Neural progenitor cell (in vitro differentiated cells): ENCODE data around the gene ABTB1. TPM values are rescaled to one million over a fixed set of nuclear protein-coding genes. Genes with fewer than 3 reads are reported as not detected.

ENCODE experiments used
- DNase-seq: peaks from one replicate; pipeline ENCODE4 v3.0.0-alpha.2; 2016; ENCODE audit warnings: low spot score
- H2AFZ ChIP-seq: fragments of 200-600 bp; sonication (generic); replicated peaks from 2 replicates; pipeline ENCODE4 v1.6.1; 2016; ENCODE audit warnings: antibody characterized with exemption
- H3F3A ChIP-seq: fragments of 200-600 bp; sonication (generic); 2 replicates; pipeline ENCODE4 v1.6.1; 2016; ENCODE audit warnings: antibody characterized with exemption, low read depth
- H3K27ac ChIP-seq: fragments of 200-600 bp; sonication (generic); 2 replicates; pipeline ENCODE4 v1.5.1; 2016; ENCODE audit warnings: mild to moderate bottlenecking
- H3K27me3 ChIP-seq: fragments of 200-600 bp; sonication (generic); 2 replicates; pipeline ENCODE4 v1.6.1; 2016; ENCODE audit warnings: mild to moderate bottlenecking, moderate library complexity
- H3K36me3 ChIP-seq: fragments of 200-600 bp; sonication (generic); 2 replicates; pipeline ENCODE4 v1.5.1; 2016
- H3K4me1 ChIP-seq: fragments of 200-600 bp; sonication (generic); 2 replicates; pipeline ENCODE4 v1.6.1; 2016; ENCODE audit warnings: mixed run types
- H3K4me2 ChIP-seq: fragments of 200-600 bp; sonication (generic); 2 replicates; pipeline ENCODE4 v1.6.1; 2016
- H3K4me3 ChIP-seq: fragments of 200-600 bp; sonication (generic); 2 replicates; pipeline ENCODE4 v1.5.1; 2016
- H3K79me2 ChIP-seq: fragments of 200-600 bp; sonication (generic); 2 replicates; pipeline ENCODE4 v1.6.1; 2016; ENCODE audit warnings: low read depth
- H3K9ac ChIP-seq: fragments of 200-600 bp; sonication (generic); 2 replicates; pipeline ENCODE4 v1.6.1; 2016
- H3K9me3 ChIP-seq: fragments of 200-600 bp; sonication (generic); 2 replicates; pipeline ENCODE4 v1.5.1; 2016; ENCODE audit warnings: low read depth
- H4K20me1 ChIP-seq: fragments of 200-600 bp; sonication (generic); 2 replicates; pipeline ENCODE4 v1.6.1; 2016; ENCODE audit warnings: low read depth
- H3K27ac Mint-ChIP-seq: 3 replicates; pipeline ENCODE4 v1.8.0; 2021; ENCODE audit warnings: mixed read lengths
- H3K27me3 Mint-ChIP-seq: 2 replicates; pipeline ENCODE4 v1.8.0; 2022; ENCODE audit warnings: low read depth, mild to moderate bottlenecking, inconsistent platforms, moderate library complexity, mixed read lengths; ENCODE audit not compliant: insufficient read depth
- H3K36me3 Mint-ChIP-seq: 3 replicates; pipeline ENCODE4 v1.8.0; 2021; ENCODE audit warnings: mixed read lengths
- H3K4me1 Mint-ChIP-seq: 3 replicates; pipeline ENCODE4 v1.8.0; 2021; ENCODE audit warnings: mixed read lengths
- H3K4me3 Mint-ChIP-seq: 3 replicates; pipeline ENCODE4 v1.8.0; 2021; ENCODE audit warnings: mild to moderate bottlenecking, moderate library complexity, mixed read lengths
- H3K9me3 Mint-ChIP-seq: 3 replicates; pipeline ENCODE4 v1.8.0; 2020; ENCODE audit warnings: mixed read lengths
- EZH2 ChIP-seq: fragments of 200-600 bp; sonication (generic); IDR thresholded peaks from 2 replicates; pipeline ENCODE4 v1.6.1; 2017; ENCODE audit warnings: antibody characterized with exemption, mild to moderate bottlenecking, moderate library complexity
- EZH2phosphoT487 ChIP-seq: fragments of 200-600 bp; sonication (generic); IDR thresholded peaks from 2 replicates; pipeline ENCODE4 v1.6.1; 2017; ENCODE audit warnings: antibody characterized with exemption
- total RNA-seq: library from RNA; depleted of rRNA; stranded (reverse); fragments of >200 nt; gene quantifications from 2 replicates; pipeline ENCODE4 v1.2.3, GENCODE V29; 2015; ENCODE audit warnings: low replicate concordance
- TF ChIP-seq, protein P1 (sequence below): fragments of 200-600 bp; sonication (generic); IDR thresholded peaks from 2 replicates; pipeline ENCODE4 v1.5.1; 2017; ENCODE audit warnings: antibody characterized with exemption, mild to moderate bottlenecking

Gene ABTB1
- total RNA-seq, 1 donor from 2014 or later = 2.4 TPM

- Histone ChIP-seq H3K4me2 (no peak overlapping the region), H3K9ac (no peak overlapping the region), H3K4me3 (no peak overlapping the region), H3K27ac (no peak overlapping the region), H3K36me3 (no peaks in the 10 kb centered on the region), H3K27me3 (no peaks in the 10 kb centered on the region), H3K4me1 (no peaks in the 10 kb centered on the region), H3K79me2 (no peaks in the 10 kb centered on the region), H3K9me3 (no peaks in the 10 kb centered on the region), H3F3A (no peaks in the 10 kb centered on the region), H2AFZ (no peak overlapping the region), H4K20me1 (no peaks in the 10 kb centered on the region)
- no peak for TF ChIP-seq EZH2phosphoT487
- no peak for TF ChIP-seq EZH2
- TF ChIP-seq, protein P1, sequence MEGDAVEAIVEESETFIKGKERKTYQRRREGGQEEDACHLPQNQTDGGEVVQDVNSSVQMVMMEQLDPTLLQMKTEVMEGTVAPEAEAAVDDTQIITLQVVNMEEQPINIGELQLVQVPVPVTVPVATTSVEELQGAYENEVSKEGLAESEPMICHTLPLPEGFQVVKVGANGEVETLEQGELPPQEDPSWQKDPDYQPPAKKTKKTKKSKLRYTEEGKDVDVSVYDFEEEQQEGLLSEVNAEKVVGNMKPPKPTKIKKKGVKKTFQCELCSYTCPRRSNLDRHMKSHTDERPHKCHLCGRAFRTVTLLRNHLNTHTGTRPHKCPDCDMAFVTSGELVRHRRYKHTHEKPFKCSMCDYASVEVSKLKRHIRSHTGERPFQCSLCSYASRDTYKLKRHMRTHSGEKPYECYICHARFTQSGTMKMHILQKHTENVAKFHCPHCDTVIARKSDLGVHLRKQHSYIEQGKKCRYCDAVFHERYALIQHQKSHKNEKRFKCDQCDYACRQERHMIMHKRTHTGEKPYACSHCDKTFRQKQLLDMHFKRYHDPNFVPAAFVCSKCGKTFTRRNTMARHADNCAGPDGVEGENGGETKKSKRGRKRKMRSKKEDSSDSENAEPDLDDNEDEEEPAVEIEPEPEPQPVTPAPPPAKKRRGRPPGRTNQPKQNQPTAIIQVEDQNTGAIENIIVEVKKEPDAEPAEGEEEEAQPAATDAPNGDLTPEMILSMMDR = no peak
- peaks cover 37% of the 10 kb centered on the region for H3K36me3 Mint-ChIP-seq
- H3K9me3 Mint-ChIP-seq = no peaks in the 10 kb centered on the region
- H3K4me3 Mint-ChIP-seq = no peak overlapping the region
- H3K4me1 Mint-ChIP-seq = peaks cover 4% of the 10 kb centered on the region
- no peak for DNase-seq
- no peak overlapping the region for H3K27ac Mint-ChIP-seq
- peaks cover 4% of the 10 kb centered on the region for H3K27me3 Mint-ChIP-seq
These were observed 11.2 kb upstream of the ABTB1 start for GRCh38 chr3:127661600-127661999.

DNA sequence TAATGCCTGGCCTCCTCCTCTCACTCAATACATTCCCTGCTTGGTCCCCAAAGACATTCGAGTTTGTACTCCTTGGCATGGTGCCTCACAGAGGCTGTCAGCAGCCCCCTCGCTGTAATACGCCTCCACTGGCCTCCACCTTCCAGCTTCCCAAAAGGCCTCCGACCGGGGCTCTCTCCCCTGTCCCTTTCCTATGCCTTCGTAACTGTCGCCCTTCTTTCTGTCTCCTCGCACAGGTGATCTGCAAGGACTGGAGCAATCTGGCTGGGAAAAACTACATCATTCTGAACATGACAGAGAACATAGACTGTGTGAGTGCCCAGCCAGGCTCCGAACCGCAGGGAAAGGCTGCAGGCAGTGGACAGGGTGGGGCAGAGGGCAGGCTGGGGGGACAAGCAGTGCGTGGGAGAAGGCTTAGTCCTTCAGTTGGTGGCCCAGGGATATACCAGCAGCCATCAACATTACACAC lies 10.7 kb upstream of the ABTB1 start:
- H3K4me3 ChIP-seq = no peak overlapping the region
- no peaks in the 10 kb centered on the region for H4K20me1 ChIP-seq
- H3K4me3 Mint-ChIP-seq = no peak overlapping the region
- no peak overlapping the region for H3K9ac ChIP-seq
- no peaks in the 10 kb centered on the region for H3K9me3 Mint-ChIP-seq
- no peaks in the 10 kb centered on the region for H3K79me2 ChIP-seq
- no peaks in the 10 kb centered on the region for H3K36me3 ChIP-seq
- DNase-seq = no peak
- peaks cover 6% of the 10 kb centered on the region for H3K4me1 Mint-ChIP-seq
- no peaks in the 10 kb centered on the region for H3K27me3 ChIP-seq
- no peaks in the 10 kb centered on the region for H3K9me3 ChIP-seq
- peaks cover 6% of the 10 kb centered on the region for H3K27me3 Mint-ChIP-seq
- no peaks in the 10 kb centered on the region for H3K4me1 ChIP-seq
- H3K27ac Mint-ChIP-seq = no peak overlapping the region
- H3K36me3 Mint-ChIP-seq = peaks cover 41% of the 10 kb centered on the region
- TF ChIP-seq EZH2 (no peak), EZH2phosphoT487 (no peak)
- no peak overlapping the region for H3K4me2 ChIP-seq
- no peak overlapping the region for H2AFZ ChIP-seq
- H3F3A ChIP-seq = no peaks in the 10 kb centered on the region
- no peak overlapping the region for H3K27ac ChIP-seq

GRCh38 chr3:127663151-127663550 lies 9.6 kb upstream of the ABTB1 start:
- peaks cover 38% of the 10 kb centered on the region for H3K36me3 Mint-ChIP-seq
- no peak overlapping the region for H3K27ac Mint-ChIP-seq
- Histone ChIP-seq H3F3A (no peaks in the 10 kb centered on the region), H3K27ac (no peak overlapping the region), H3K36me3 (no peaks in the 10 kb centered on the region), H3K27me3 (no peaks in the 10 kb centered on the region), H3K4me2 (no peak overlapping the region), H3K9me3 (no peaks in the 10 kb centered on the region), H4K20me1 (no peaks in the 10 kb centered on the region), H3K4me1 (no peaks in the 10 kb centered on the region), H3K4me3 (no peak overlapping the region), H3K9ac (peak overlapping the region; percentile 9), H3K79me2 (no peaks in the 10 kb centered on the region), H2AFZ (no peak overlapping the region)
- peaks cover 8% of the 10 kb centered on the region for H3K27me3 Mint-ChIP-seq
- H3K9me3 Mint-ChIP-seq = no peaks in the 10 kb centered on the region
- peaks cover 11% of the 10 kb centered on the region for H3K4me1 Mint-ChIP-seq
- TF ChIP-seq, protein P1 = no peak
- TF ChIP-seq EZH2phosphoT487 (no peak), EZH2 (no peak)
- no peak overlapping the region for H3K4me3 Mint-ChIP-seq
- DNase-seq = no peak

DNA sequence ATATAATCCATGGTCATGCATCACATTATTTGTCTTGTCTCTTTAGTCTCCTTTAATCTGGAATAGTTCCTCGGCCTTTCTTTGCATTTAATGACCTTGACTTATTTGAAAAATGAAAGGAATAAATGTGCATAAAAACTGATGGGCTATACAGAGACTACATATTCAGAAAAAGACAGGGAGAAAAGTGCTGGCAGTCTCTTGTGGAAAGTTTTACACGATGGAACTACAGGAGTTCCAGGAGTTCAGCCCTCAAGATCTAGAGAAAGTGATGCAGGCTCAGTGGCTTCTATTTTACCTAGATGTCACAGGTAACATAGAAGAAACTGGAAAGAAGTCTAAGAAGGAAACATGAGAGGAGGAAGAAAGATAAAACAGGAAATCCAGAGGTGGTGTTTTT lies 7.6 kb upstream of the ABTB1 start:
- TF ChIP-seq, protein P1 = no peak
- TF ChIP-seq EZH2phosphoT487 = no peak
- TF ChIP-seq EZH2 = no peak
- Histone ChIP-seq H3K4me1 (no peaks in the 10 kb centered on the region), H3K4me2 (no peak overlapping the region), H3K9ac (no peak overlapping the region), H3K4me3 (no peak overlapping the region), H3K27ac (no peak overlapping the region), H3K79me2 (no peaks in the 10 kb centered on the region), H3K36me3 (no peaks in the 10 kb centered on the region), H3K27me3 (no peaks in the 10 kb centered on the region), H2AFZ (no peak overlapping the region), H4K20me1 (no peaks in the 10 kb centered on the region), H3K9me3 (no peaks in the 10 kb centered on the region), H3F3A (no peaks in the 10 kb centered on the region)
- Mint-ChIP-seq H3K4me1 (peaks cover 9% of the 10 kb centered on the region), H3K27ac (no peak overlapping the region), H3K36me3 (peaks cover 45% of the 10 kb centered on the region), H3K9me3 (no peaks in the 10 kb centered on the region), H3K27me3 (peaks cover 9% of the 10 kb centered on the region), H3K4me3 (no peak overlapping the region)
- DNase-seq = no peak
